GM21367 (cell line): ENCODE data around the gene CEBPG.

Source experiments
- ATAC-seq: cut with Tn5 transposase; IDR thresholded peaks from one replicate; pipeline ENCODE4 v1.9.1; 2021; ENCODE audit not compliant: unreplicated experiment

The CEBPG gene

GRCh38 chr19:33350538-33351309 is 22.8 kb upstream of the CEBPG start:
- ATAC-seq, result no peak

DNA sequence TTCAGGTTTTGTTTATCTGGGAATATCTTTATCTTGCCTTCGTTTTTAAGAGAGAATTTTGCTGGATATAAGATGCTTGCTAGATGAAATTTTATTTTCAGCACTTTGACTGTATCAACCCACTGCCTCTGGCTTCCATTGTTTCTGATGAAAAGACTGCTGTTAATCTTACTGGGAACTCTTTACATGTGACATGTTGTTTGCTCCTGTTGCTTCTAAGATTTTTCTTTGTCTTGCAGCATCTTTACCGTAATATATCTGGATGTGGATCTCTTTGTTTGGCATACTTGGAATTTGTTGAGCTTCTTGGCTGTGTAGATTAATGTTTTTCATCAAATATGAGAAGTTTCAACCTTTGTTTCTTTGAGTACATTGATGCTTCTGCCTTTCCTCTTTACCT is 18.0 kb upstream of the CEBPG start:
- no peak for ATAC-seq

- ATAC-seq, result no peak
Observed at GRCh38 chr19:33357556-33357955, 16.0 kb upstream of the CEBPG start.

GRCh38 chr19:33358408-33358807 is 15.1 kb upstream of the CEBPG start:
- no peak for ATAC-seq

- ATAC-seq, result no peak
Observed at GRCh38 chr19:33359581-33359980, 13.9 kb upstream of the CEBPG start.

- no peak for ATAC-seq
Observed at GRCh38 chr19:33362508-33363228, 10.8 kb upstream of the CEBPG start.

- no peak for ATAC-seq
Observed at GRCh38 chr19:33363476-33363875, 10.0 kb upstream of the CEBPG start.

DNA sequence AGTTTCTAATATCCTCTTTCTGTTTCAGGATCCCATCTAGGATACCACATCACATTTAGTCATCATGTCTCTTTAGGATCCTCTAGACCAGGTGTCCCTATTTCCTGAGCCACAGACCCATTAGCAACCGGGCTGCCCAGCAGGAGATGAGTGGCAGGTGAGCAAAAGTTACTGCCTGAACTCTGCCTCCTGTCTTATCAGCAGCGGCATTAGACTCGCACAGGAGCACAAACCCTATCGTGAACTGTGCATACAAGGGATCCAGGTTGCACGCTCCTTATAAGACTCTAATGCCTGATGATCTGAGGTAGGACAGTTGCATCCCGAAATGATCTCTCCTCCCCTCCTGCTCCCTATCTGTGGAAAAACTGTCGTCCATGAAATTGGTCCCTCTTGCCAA is 7.8 kb upstream of the CEBPG start:
- no peak for ATAC-seq

- no peak for ATAC-seq
Observed at GRCh38 chr19:33366127-33366526, 7.4 kb upstream of the CEBPG start.

DNA sequence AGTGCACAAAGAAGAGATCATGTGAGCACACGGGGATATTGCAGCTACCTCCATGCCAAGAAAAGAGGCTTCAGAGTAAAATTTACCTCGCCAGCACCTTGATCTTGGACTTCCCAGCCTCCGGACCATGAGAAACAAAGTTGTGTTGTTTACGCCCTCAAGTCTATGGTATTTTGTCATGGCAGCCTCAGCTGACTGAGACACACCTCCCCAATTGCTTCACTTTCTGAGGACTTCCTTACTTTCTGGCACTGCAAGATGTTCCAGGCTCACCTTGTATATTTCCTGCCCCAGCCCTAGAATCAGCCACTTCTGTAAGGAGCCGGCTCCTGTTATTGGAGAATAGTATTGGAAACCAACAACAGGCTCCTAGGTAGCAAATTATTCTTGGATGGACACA is 6.6 kb upstream of the CEBPG start:
- ATAC-seq, result no peak

GRCh38 chr19:33368074-33368864 is 5.2 kb upstream of the CEBPG start:
- ATAC-seq, result no peak

DNA sequence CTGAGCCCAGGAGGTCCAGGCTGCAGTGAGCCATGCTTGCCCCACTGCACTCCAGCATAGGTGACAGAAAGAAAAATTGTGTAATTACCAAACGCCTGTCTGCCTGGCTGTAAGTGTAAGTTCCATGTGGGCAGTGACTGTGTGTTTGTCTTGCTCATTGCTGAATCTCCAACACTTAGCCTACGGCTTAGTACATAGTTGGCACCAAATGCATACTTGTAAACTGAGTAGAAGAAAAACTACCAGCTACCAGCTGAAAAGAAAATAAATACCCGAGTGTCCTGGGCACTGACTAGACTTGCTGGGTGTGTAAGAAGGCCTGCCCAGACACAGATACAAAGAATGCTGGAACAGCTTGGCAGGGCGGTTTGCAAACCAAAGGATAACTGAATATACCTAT is 2.7 kb upstream of the CEBPG start:
- ATAC-seq, result no peak

GRCh38 chr19:33374236-33374714 is 766 bp downstream of the CEBPG start:
- ATAC-seq, result no peak

DNA sequence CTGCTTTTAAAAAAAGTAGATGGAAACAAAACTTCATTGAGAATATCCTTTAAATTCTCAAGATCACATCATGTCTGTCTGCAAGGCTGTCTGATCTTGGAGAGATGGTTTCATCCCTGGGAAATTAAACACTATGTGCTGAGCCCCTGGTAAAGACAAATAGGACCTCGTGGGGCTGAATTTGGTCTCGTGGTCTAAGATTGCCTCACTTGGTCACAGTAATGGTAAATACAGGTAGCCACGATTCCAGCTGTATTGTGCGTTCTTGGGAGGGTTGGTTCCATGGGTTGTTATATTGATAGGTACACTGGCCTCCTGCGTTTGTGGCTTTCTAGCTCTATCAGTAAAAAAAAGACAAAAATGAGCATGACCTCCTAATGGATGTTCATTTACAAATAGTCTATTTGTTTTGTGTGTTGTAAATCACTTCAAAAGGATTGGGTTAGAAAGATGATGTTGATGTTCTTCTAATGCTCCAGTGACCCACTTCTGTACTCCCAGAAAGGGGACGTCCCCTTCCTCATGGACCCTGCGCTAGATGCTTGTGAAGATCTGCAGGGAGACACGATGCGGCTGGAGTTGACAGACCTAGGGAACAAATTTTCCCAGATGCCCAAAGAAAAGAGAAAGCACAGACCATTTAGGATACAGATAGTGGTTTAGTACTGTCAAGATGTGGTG is 1.8 kb downstream of the CEBPG start:
- no peak for ATAC-seq

- ATAC-seq, result no peak
Observed at GRCh38 chr19:33375837-33376159, 2.3 kb downstream of the CEBPG start.

DNA sequence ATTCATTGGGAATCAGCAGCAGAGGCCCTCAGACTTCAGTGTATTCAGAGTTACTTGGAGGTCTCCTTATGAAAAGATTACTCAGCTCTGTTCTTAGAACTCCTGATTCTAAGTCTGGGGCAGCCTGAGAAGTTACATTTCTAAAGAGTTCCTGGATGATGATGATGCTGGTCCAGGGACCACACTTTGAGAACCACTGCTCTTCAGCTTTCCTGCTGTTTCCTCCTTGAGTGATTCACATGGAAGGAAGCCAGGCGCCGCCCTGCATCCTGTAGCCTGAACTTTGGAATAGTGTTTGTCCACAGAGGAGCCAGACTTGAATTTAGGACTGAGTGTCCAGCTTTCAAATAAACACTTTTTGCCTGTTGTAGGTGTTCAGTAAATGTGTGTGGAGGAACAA is 2.9 kb downstream of the CEBPG start:
- no peak for ATAC-seq

DNA sequence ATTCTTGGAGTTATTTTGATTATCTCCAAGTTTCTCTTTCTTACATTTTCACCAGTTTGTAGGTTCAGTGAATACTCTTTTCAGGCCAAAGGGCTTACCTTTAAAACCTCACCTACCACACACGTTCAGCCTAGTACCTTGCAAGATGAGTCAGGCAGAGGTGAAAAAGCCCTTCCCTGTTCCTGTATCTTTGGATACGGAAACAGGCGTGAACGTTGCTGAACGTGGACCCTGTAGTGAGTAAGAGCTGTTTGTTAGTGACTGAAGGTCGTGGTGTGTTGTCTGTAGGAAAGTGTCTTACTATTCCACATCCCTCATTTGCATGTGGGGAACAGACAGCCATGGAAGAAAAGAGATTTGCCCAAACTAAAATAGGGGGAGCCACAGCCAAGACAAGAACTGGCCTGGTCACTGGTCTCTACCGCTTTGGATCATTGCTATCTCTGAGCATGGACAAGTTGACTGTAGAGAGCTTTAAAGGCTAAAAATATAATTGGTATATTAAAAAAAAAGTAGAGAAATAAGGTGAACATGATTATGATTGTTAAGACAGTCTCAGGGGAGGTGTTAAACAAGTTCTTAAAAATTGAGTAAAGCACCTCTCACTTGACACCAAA is 3.5 kb downstream of the CEBPG start:
- ATAC-seq, result no peak

DNA sequence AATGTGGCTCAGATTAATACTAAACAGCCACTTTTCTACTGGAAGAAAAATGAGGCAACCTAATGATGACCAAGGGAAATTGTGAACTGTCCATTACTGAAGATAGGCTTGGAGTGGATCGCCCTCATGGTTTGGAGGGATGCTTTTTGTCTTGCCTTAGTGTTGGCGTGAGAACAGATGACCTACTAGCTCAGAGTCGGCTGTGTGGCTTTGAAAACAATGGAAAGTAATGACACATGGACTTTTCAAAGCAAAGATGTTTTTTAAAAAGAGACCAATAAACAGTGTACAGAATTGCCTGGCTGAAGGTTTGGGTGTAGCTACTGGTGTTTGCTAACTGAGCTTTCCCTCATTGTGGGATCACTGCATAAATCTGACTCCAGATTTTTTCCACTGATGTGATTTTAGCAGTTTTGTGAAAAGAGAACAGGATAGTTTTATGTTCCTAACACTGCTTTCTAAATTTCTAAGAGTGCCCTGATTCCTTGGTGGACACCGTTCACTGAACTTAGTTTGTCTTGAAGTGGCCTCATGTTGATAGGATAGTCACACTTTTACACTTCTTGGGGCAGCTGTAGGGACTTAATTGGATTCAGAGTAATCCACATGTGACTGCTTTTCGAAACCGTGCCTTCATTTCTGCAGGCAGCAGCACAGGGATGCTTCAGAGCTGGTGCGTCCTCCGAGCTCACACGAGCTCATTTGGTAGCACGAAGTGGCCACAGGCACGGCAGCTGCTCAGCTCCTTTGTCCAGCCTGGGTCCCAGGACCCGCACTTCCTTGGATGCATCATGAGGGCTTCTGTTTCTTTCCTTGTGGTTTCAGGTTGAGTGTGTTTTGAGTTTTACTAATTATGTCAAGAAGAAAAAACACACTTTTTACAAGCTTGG is 4.3 kb downstream of the CEBPG start:
- no peak for ATAC-seq

DNA sequence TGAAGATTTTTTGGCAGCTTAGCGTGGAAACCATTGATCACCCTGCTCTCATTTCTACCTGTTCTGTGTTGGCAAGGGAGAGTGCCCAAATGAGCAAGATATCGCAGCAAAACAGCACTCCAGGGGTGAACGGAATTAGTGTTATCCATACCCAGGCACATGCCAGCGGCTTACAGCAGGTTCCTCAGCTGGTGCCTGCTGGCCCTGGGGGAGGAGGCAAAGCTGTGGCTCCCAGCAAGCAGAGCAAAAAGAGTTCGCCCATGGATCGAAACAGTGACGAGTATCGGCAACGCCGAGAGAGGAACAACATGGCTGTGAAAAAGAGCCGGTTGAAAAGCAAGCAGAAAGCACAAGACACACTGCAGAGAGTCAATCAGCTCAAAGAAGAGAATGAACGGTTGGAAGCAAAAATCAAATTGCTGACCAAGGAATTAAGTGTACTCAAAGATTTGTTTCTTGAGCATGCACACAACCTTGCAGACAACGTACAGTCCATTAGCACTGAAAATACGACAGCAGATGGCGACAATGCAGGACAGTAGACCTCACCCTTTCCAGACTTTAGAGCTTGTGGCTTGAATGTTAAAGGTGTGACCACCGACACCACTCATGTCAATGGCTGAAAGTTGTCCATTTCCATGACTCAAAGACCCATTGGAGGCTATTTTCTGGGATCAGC is 5.8 kb downstream of the CEBPG start:
- ATAC-seq, result no peak
